GM21529 (cell line): ENCODE results near the gene SPOCK3.

Experiments used
- ATAC-seq: cut with Tn5 transposase; IDR thresholded peaks from one replicate; pipeline ENCODE4 v1.9.1; 2021; ENCODE audit not compliant: unreplicated experiment

Gene SPOCK3

GRCh38 chr4:166688835-166689234, 545.5 kb downstream of the SPOCK3 start:
- ATAC-seq: no peak

- no peak for ATAC-seq
These were observed 546.5 kb downstream of the SPOCK3 start for GRCh38 chr4:166687828-166688227.
